IPS-18c (cell line): ENCODE measurements around the gene DNAJC15.
"Not testable (repeated sequence)": the region's sequence is repeated elsewhere in the genome, so short reads cannot be mapped to it uniquely, and the experiment has no call there.

Experiments
- H3K4me3 ChIP-seq: 2 replicates; pipeline ENCODE4 v1.7.0; 2013; ENCODE audit warnings: low read depth, mild to moderate bottlenecking, low read length, moderate library complexity; ENCODE audit not compliant: insufficient read depth
- H3K9me3 ChIP-seq: one replicate; pipeline ENCODE4 v1.6.1; 2013; ENCODE audit warnings: mild to moderate bottlenecking, low read length, moderate library complexity; ENCODE audit not compliant: control insufficient read depth, insufficient read depth

Gene DNAJC15

DNA sequence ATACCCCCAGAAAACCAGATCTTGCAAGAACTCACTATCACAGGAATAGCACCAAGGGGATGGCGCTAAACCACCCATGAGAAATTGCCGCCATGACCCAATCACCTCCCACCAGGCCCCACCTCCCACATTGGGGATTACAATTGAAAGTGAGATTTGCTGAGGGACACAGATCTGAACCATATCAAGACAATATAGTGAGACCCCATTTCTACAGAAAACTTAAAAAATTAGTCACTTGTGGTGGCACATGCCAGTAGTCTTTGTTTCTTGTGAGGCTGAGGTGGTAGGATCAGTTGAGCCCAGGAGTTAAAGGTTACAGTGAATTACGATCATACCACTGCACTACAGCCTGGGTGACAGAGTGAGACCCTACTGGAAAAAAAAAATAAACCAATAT is 9.7 kb downstream of the DNAJC15 start:
- no peak overlapping the region for H3K4me3 ChIP-seq
- H3K9me3 ChIP-seq, result no peaks in the 10 kb centered on the region

DNA sequence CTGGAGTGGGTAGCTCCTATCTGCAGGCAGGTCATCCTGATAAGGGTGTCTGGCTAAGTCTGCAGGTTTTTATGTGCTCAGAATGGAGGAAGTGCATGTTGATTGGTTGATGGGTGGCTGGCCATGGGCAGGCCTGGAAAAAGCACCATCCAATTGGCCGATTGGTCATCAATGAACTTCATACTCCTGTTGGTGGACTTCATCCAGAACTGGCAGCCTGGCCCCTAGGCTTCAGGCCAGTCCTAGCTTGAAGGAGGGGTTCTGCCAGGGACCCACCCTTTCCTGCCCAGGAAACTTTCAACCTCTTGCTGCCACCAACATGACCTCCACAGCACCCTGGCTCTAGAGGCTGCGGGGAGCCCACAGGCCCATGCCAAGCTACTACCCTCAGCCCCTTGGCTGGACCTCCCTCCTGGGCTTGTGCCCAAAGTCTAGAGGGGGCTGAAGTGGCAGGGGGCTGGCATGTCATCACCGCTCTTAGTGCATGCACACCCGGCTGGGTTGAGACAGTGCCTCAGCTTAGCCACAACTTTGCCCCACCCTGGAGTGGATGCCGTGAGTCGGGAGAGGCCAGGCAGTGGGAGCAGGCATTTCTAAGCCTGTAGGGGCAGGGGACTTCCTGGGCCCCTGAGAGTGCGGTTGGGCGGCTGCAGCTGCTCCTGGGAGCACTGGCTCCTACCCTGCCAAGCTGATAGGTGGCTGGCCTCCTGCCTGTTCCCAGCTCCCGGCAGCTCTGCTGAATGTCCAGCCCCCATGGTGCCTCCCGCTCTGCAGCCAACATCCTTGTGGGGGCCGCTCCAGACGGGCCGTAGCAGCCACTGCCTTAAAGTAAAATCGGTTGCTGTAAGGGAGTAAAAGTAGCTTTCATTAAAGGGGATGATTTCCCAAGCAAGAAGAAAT is 13.2 kb downstream of the DNAJC15 start:
- H3K9me3 ChIP-seq, result no peaks in the 10 kb centered on the region
- H3K4me3 ChIP-seq, result no peak overlapping the region

DNA sequence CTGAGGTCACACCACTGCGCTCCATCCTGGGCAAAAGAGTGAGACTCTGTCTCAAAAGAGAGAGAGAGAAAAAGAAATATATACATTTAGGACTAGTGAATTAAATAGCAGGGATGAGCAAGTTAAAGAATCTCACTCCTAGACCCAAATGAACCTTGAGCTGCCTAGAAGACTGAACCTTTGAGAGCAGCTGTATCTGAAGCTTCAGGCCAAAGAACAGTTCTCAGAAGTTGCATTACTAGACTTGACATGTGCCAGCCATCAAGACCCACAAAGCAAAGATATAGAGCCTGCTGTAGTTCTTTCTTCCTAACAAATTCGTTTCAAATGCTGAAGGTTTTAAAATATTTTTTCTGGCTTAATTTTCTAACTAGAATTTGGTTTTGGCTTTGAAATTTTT is 16.6 kb downstream of the DNAJC15 start:
- Histone ChIP-seq H3K4me3 (no peak overlapping the region), H3K9me3 (no peaks in the 10 kb centered on the region)

DNA sequence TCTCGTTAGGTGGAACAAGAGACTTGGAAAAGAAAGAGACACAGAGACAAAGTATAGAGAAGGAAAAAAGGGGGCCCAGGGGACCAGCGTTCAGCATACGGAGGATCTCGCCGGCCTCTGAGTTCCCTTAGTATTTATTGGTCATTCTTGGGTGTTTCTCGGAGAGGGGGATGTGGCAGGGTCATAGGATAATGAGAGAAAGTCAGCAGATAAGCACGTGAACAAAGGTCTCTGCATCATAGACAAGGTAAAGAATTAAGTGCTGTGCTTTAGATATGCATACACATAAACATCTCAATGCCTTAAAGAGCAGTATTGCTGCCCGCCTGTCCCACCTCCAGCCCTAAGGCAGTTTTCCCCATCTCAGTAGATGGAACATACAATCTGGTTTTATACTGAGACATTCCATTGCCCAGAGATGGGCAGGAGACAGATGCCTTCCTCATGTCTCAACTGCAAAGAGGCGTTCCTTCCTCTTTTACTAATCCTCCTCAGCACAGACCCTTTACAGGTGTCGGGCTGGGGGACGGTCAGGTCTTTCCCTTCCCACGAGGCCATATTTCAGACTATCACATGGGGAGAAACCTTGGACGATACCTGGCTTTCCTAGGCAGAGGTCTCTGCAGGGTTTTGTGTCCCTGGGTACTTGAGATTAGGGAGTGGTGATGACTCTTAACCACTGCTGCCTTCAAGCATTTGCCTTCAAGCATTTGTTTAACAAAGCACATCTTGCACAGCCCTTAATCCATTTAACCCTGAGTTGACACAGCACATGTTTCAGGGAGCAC is 17.4 kb downstream of the DNAJC15 start:
- not testable (repeated sequence) for H3K4me3 ChIP-seq, H3K9me3 ChIP-seq

DNA sequence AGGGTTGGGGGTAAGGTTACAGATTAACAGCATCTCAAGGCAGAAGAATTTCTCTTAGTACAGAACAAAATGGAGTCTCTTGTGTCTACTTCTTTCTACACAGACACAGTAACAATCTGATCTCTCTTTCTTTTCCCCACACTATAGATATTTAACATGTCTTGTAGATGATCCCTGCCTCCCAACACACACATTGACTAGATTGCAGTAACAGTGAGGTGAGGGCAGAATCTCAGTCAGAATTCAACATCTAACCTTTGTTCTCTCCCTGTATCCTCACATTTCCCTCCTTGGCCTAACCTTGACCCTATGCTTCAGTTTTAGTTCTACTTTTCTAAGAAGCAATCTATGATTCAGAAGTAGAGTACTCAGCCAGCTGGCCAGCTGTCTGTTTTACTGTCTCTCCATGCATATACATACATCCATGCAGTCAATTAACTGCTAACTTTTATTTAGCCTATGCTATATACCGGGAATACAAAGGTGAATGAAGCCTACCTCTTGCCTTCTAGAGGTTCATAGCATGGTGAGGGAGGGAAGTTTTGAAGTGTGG is 18.1 kb downstream of the DNAJC15 start:
- H3K4me3 ChIP-seq, result no peak overlapping the region
- no peaks in the 10 kb centered on the region for H3K9me3 ChIP-seq

GRCh38 chr13:43042410-43042921 is 19.1 kb downstream of the DNAJC15 start:
- Histone ChIP-seq H3K4me3 (no peak overlapping the region), H3K9me3 (no peaks in the 10 kb centered on the region)

- Histone ChIP-seq H3K4me3 (no peak overlapping the region), H3K9me3 (no peaks in the 10 kb centered on the region)
These were observed 21.4 kb downstream of the DNAJC15 start for GRCh38 chr13:43044720-43045301.

DNA sequence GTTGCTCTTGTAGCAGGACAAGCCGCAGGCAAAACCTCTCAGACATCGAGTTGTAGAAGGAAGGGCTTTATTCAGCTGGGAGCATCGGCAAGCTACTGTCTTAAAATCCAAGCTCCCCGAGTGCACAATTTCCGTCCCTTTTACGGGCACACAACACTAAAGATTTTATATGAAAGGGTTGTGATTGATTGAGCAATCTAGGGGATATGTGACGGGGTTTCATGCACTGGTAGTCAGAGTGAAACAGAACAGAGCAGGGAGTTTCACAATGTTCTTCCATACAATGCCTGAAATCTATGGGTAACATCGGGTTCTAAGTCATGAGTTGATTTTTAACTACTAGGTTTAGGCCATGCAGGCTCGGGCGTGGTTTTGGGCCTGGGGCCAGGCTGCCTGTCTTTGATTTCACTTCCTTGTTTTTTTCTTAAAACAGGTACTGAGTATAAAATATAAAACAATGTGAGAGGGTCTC is 22.0 kb downstream of the DNAJC15 start:
- not testable (repeated sequence) for H3K9me3 ChIP-seq, H3K4me3 ChIP-seq

GRCh38 chr13:43046259-43046658 is 22.9 kb downstream of the DNAJC15 start:
- Histone ChIP-seq H3K9me3 (no peaks in the 10 kb centered on the region), H3K4me3 (no peak overlapping the region)

GRCh38 chr13:43054803-43055802 is 31.7 kb downstream of the DNAJC15 start:
- H3K9me3 ChIP-seq, result no peaks in the 10 kb centered on the region
- peak overlapping the region; percentile 30; the same call in 1 of the 2 replicates for H3K4me3 ChIP-seq

- H3K4me3 ChIP-seq, result no peak overlapping the region
- H3K9me3 ChIP-seq, result no peaks in the 10 kb centered on the region
These were observed 34.4 kb downstream of the DNAJC15 start for GRCh38 chr13:43057653-43058317.

- Histone ChIP-seq H3K4me3 (no peak overlapping the region), H3K9me3 (no peaks in the 10 kb centered on the region)
These were observed 34.9 kb downstream of the DNAJC15 start for GRCh38 chr13:43058318-43058674.

DNA sequence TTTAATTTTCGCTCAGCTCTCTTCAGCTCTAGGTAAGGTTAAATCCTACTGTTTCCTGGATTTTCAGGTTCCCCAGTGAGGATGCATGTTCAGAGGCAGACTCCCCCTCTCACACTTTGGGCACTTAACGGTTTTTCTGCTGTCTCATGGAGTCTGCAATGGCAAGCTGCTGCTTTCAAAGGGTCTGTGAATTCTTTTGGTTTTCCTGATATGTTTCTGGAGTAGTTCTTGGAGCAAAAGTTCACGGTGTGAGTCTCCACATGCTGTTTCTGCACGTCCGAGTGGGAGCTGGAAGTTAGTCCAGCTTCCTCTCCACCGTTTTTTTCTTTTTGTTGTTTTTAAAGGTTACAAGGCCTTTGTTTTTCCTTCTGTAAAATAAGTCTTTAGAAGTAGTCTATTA is 35.4 kb downstream of the DNAJC15 start:
- Histone ChIP-seq H3K9me3 (no peaks in the 10 kb centered on the region), H3K4me3 (no peak overlapping the region)

DNA sequence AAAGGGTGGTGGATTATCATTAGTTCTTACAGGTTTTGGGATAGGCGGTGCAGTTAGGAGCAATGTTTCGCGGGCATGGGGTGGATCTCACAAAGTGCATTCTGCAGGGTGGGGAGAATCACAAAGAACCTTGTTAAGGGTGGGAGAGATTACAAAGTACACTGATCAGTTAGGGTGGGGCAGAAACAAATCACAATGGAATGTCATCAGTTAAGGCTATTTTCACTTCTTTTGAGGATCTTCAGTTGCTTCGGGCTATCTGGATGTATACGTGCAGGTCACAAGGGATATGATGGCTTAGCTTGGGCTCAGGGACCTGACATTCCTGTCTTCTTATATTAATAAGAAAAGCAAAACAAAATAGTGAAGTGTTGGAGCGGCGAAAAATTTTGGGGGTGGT is 36.4 kb downstream of the DNAJC15 start:
- H3K4me3 ChIP-seq, H3K9me3 ChIP-seq: not testable (repeated sequence)

- not testable (repeated sequence) for H3K4me3 ChIP-seq, H3K9me3 ChIP-seq
These were observed 37.4 kb downstream of the DNAJC15 start for GRCh38 chr13:43060806-43061205.
